ENCODE measurements around the gene FER. TPM values are rescaled to one million over a fixed set of nuclear protein-coding genes. Genes with fewer than 3 reads are reported as not detected.
"Not testable (repeated sequence)": the region's sequence is repeated elsewhere in the genome, so short reads cannot be mapped to it uniquely, and the experiment has no call there.

Gene FER
- total and polyA plus RNA-seq, 2 of the 13 experiments (the other 11 are each of a cell fraction or from before 2014, with no cell fraction given), result 7.9 to 29.0 TPM

- BruUV-seq (replicated peaks); H3K4me3 ChIP-seq (replicated peaks in 1 of 3; ENCODE audit: insufficient read depth in 1 of 3, low read depth in 2 of 3, low read length in 3 of 3); H3K27me3 ChIP-seq (ENCODE audit: control insufficient read depth in 1 of 2, insufficient read depth in 2 of 2, low read length in 2 of 2); H3K9me3 ChIP-seq (ENCODE audit: low read length); intact Hi-C loops (cut with micrococcal nuclease; ENCODE audit: unreplicated experiment); H3K4me2 ChIP-seq (ENCODE audit: low read depth, low read length); H2AFZ ChIP-seq (ENCODE audit: low read length); POLR2A ChIA-PET; FAIRE-seq; DNase-seq (ENCODE audit: low spot score); H3K9ac ChIP-seq (ENCODE audit: insufficient read depth, low read depth, low read length); H4K20me1 ChIP-seq (ENCODE audit: insufficient read depth, low read length); ATAC-seq; in situ Hi-C loops (cut with HindIII; ENCODE audit: extremely low pct_ligation_motif_present, low pct_unique_long_range_greater_than_20kb); H3K79me2 ChIP-seq (ENCODE audit: insufficient read depth, low read length); CTCF ChIA-PET (ENCODE audit: low intra/inter-chr PET ratio, low total read pairs); H3K27ac ChIP-seq (ENCODE audit: extremely low read length, insufficient read depth, low read length); H3K36me3 ChIP-seq (replicated peaks in 1 of 2; ENCODE audit: control insufficient read depth in 1 of 2, insufficient read depth in 2 of 2, low read length in 2 of 2): not testable (repeated sequence)
- peaks cover 10% of the 10 kb centered on the region; the same call in 1 of the 2 replicates for H3K4me1 ChIP-seq (ENCODE audit: insufficient read depth, low read length)
- 97% methylated on average over 3 of the region's 3 CpGs for WGBS (ENCODE audit: low lambda C conversion rate)
These were observed 423.9 kb downstream of the FER start for GRCh38 chr5:109171437-109172073.

DNA sequence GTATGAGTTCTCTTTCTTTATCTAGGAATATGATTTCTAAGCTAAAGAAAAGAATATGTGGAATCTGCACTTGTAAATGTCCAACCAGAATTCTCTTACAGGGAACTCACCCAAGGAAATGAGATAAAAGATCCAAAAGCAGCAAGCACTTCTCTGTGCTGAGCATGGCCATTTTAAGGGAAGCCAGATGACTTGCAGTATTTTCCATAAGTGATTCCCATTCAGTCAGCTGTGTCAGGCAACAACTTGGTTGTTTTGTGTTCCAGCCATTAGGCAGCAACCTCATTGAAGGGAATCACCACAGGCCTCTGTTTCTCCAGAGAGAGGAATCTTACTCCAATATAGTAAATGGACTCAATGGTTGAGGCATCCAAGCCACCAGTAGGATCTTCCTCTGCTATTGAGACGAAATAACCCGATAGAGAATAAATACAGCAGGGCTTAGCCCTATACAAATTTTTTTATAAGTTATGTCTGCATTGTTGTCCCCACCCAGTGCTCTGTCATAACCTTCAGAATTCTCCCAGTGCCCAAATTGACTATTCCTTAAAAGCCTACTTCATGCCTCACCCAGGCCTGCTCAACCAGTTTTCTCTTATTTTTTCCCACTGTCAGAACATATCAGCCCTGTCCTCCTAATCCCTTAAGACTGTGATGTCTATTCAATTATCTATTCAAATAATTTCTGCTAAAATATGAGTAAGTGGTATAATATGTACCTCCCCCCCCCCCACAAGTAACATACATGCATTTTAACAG lies 425.5 kb downstream of the FER start:
- CTCF ChIA-PET (ENCODE audit: low intra/inter-chr PET ratio, low total read pairs), result no interaction called here
- ATAC-seq (no peak), DNase-seq (ENCODE audit: low spot score) (no peak), FAIRE-seq (no peak)
- in situ Hi-C loops (cut with HindIII; ENCODE audit: extremely low pct_ligation_motif_present, low pct_unique_long_range_greater_than_20kb) (no loop called here), intact Hi-C loops (cut with micrococcal nuclease; ENCODE audit: unreplicated experiment) (no loop called here)
- Histone ChIP-seq H3K27me3 (ENCODE audit: control insufficient read depth in 1 of 2, insufficient read depth in 2 of 2, low read length in 2 of 2) (no peaks in the 10 kb centered on the region), H4K20me1 (ENCODE audit: insufficient read depth, low read length) (no peaks in the 10 kb centered on the region), H3K36me3 (replicated peaks in 1 of 2; ENCODE audit: control insufficient read depth in 1 of 2, insufficient read depth in 2 of 2, low read length in 2 of 2) (no peaks in the 10 kb centered on the region), H3K4me2 (ENCODE audit: low read depth, low read length) (no peak overlapping the region), H3K4me3 (replicated peaks in 1 of 3; ENCODE audit: insufficient read depth in 1 of 3, low read depth in 2 of 3, low read length in 3 of 3) (no peak overlapping the region), H3K27ac (ENCODE audit: extremely low read length, insufficient read depth, low read length) (no peak overlapping the region), H3K9me3 (ENCODE audit: low read length) (no peaks in the 10 kb centered on the region), H3K4me1 (ENCODE audit: insufficient read depth, low read length) (peaks cover 8% of the 10 kb centered on the region; the same call in 1 of the 2 replicates), H3K9ac (ENCODE audit: insufficient read depth, low read depth, low read length) (no peak overlapping the region), H3K79me2 (ENCODE audit: insufficient read depth, low read length) (no peaks in the 10 kb centered on the region), H2AFZ (ENCODE audit: low read length) (no peak overlapping the region)
- POLR2A ChIA-PET, result no interaction called here
- 100% methylated on average over 2 of the region's 2 CpGs for WGBS (ENCODE audit: low lambda C conversion rate)
- no TSS peak for BruUV-seq (replicated peaks)
- TF ChIP-seq TRIM22 (IDR thresholded peaks at IDR 0.05), result no peak
- TF ChIP-seq GATAD1 (CRISPR knock-in tag; IDR thresholded peaks at IDR 0.05), result no peak
- TF ChIP-seq MAFG (CRISPR knock-in tag; IDR thresholded peaks at IDR 0.05), result no peak
- TF ChIP-seq, protein P1, sequence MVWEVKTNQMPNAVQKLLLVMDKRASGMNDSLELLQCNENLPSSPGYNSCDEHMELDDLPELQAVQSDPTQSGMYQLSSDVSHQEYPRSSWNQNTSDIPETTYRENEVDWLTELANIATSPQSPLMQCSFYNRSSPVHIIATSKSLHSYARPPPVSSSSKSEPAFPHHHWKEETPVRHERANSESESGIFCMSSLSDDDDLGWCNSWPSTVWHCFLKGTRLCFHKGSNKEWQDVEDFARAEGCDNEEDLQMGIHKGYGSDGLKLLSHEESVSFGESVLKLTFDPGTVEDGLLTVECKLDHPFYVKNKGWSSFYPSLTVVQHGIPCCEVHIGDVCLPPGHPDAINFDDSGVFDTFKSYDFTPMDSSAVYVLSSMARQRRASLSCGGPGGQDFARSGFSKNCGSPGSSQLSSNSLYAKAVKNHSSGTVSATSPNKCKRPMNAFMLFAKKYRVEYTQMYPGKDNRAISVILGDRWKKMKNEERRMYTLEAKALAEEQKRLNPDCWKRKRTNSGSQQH (CRISPR knock-in tag; IDR thresholded peaks at IDR 0.05; ENCODE audit: low read depth), result no peak
- TF ChIP-seq PAF1 (CRISPR knock-in tag; IDR thresholded peaks at IDR 0.05), result no peak
- TF ChIP-seq IKZF4 (CRISPR knock-in tag; IDR thresholded peaks at IDR 0.05; ENCODE audit: borderline replicate concordance, low read depth, not compliant biosample characterization), result no peak
- no peak for TF ChIP-seq ZNF367 (CRISPR knock-in tag; IDR thresholded peaks at IDR 0.05; ENCODE audit: borderline replicate concordance)
- TF ChIP-seq ZNF512 (CRISPR knock-in tag; IDR thresholded peaks at IDR 0.05), result no peak

All from HepG2 (cell line).